Measurements from ENCODE around the gene HOXA13.
A peak's percentile ranks its signal among the peaks of the same experiment; 100 is the strongest.

HOXA13 gene

DNA sequence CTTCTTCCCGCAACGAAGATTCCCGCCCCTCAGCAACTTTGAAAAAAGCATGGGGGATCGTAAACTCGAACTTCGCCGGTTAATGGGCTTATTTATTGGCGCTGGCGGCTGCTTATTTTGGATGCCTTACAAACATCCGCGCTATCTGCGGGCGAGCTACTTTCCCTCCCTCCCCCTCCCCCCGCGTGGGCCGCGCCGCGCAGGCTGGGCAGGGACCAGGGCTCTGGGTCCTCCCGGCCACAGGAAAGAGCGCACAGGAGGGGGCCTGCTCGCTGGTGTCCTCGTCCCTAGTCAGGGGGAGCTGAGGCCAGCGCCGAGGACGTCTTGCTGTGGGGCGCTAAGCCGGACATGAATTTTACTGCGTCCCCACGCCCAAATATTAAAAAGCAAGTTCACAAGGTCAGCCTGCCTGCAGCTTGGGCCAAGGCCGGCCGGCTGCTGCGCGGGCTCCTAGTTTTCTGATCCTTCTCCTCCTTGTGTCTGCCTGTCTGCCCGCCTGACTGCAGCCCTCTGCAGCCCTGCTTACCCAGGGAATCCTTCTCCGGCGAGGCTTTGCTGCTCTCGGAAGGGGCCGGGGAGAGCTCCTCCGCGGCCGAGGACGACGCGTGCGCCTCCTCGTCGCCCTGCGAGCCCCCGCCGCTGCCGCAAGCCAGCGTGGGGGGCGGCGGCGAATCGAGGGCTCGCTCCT lies 26.9 kb downstream of the HOXA13 start (continued):
- TF ChIP-seq, protein P1, sequence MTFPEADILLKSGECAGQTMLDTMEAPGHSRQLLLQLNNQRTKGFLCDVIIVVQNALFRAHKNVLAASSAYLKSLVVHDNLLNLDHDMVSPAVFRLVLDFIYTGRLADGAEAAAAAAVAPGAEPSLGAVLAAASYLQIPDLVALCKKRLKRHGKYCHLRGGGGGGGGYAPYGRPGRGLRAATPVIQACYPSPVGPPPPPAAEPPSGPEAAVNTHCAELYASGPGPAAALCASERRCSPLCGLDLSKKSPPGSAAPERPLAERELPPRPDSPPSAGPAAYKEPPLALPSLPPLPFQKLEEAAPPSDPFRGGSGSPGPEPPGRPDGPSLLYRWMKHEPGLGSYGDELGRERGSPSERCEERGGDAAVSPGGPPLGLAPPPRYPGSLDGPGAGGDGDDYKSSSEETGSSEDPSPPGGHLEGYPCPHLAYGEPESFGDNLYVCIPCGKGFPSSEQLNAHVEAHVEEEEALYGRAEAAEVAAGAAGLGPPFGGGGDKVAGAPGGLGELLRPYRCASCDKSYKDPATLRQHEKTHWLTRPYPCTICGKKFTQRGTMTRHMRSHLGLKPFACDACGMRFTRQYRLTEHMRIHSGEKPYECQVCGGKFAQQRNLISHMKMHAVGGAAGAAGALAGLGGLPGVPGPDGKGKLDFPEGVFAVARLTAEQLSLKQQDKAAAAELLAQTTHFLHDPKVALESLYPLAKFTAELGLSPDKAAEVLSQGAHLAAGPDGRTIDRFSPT (tag by site-specific recombination; IDR thresholded peaks at IDR 0.05): peak; percentile 40; the same call in 1 of the 2 replicates
- TF ChIP-seq ZNF311 (tag by site-specific recombination; IDR thresholded peaks at IDR 0.05; ENCODE audit: borderline replicate concordance) (no peak), OSR2 (tag by site-specific recombination; IDR thresholded peaks at IDR 0.05) (peak; percentile 54)
- TF ChIP-seq, protein P2, sequence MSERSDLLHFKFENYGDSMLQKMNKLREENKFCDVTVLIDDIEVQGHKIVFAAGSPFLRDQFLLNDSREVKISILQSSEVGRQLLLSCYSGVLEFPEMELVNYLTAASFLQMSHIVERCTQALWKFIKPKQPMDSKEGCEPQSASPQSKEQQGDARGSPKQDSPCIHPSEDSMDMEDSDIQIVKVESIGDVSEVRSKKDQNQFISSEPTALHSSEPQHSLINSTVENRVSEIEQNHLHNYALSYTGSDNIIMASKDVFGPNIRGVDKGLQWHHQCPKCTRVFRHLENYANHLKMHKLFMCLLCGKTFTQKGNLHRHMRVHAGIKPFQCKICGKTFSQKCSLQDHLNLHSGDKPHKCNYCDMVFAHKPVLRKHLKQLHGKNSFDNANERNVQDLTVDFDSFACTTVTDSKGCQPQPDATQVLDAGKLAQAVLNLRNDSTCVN (tag by site-specific recombination; optimal IDR thresholded peaks at IDR 0.05): peak; percentile 70

- peak overlapping the region; percentile 100 for H3K27ac ChIP-seq (ENCODE audit: extremely low read depth, low read depth, low read length)
- H3K4me3 ChIP-seq (ENCODE audit: low read depth, low read length): peak overlapping the region; percentile 76
- H3K4me1 ChIP-seq (ENCODE audit: control insufficient read depth, insufficient read depth, low read length): peaks cover 12% of the 10 kb centered on the region
- no peaks in the 10 kb centered on the region for H3K9me3 ChIP-seq (ENCODE audit: control insufficient read depth, insufficient read depth, low read depth, low read length)
- H3K36me3 ChIP-seq (ENCODE audit: control insufficient read depth in 2 of 2, insufficient read depth in 1 of 2, low read length in 2 of 2): peaks cover 8 to 24% of the 10 kb centered on the region in 2 experiments
- POLR2A ChIA-PET: interaction anchor here (0.6 to 11.2 kb wide), 16 partner anchors 7 to 1316 kb away, joined by 3 to 237 read pairs (median 6); partner anchors contain the start of genes CBX3, HOXA11, HOXA13 and HOXA6
- CTCF ChIA-PET: interaction anchor here (0.5 to 0.8 kb wide), 2 partner anchors 10 to 360 kb away, joined by 3 read pairs; no protein-coding TSS in a partner anchor
- TF ChIP-seq ZBTB20 (tag by site-specific recombination; IDR thresholded peaks at IDR 0.05): peak; percentile 65
- TF ChIP-seq ZNF704 (tag by site-specific recombination; IDR thresholded peaks at IDR 0.05): no peak
- TF ChIP-seq, protein P1 (tag by site-specific recombination; IDR thresholded peaks at IDR 0.05): no peak
- TF ChIP-seq ZNF221 (tag by site-specific recombination; IDR thresholded peaks at IDR 0.05; ENCODE audit: borderline replicate concordance): no peak
- TF ChIP-seq ZNF629 (tag by site-specific recombination; IDR thresholded peaks at IDR 0.05): no peak
These were observed 27.5 kb downstream of the HOXA13 start for GRCh38 chr7:27172315-27172774.

GRCh38 chr7:27171637-27172314 lies 28.1 kb downstream of the HOXA13 start:
- peak overlapping the region; percentile 100 for H3K27ac ChIP-seq (ENCODE audit: extremely low read depth, low read depth, low read length)
- peaks cover 17% of the 10 kb centered on the region for H3K4me1 ChIP-seq (ENCODE audit: control insufficient read depth, insufficient read depth, low read length)
- no peaks in the 10 kb centered on the region for H3K9me3 ChIP-seq (ENCODE audit: control insufficient read depth, insufficient read depth, low read depth, low read length)
- ChIA-PET CTCF (interaction anchor here (0.6 to 1.3 kb wide), 4 partner anchors 9 to 487 kb away, joined by 3 to 5 read pairs (median 4); no protein-coding TSS in a partner anchor), POLR2A (interaction anchor here (0.6 to 11.2 kb wide), 8 partner anchors 8 to 315 kb away, joined by 3 to 237 read pairs (median 7); partner anchors contain the start of genes HOXA11 and HOXA7)
- H3K4me3 ChIP-seq (ENCODE audit: low read depth, low read length): peak overlapping the region; percentile 76
- H3K36me3 ChIP-seq (ENCODE audit: control insufficient read depth in 2 of 2, insufficient read depth in 1 of 2, low read length in 2 of 2): peaks cover 8 to 24% of the 10 kb centered on the region in 2 experiments
- TF ChIP-seq, protein P3, sequence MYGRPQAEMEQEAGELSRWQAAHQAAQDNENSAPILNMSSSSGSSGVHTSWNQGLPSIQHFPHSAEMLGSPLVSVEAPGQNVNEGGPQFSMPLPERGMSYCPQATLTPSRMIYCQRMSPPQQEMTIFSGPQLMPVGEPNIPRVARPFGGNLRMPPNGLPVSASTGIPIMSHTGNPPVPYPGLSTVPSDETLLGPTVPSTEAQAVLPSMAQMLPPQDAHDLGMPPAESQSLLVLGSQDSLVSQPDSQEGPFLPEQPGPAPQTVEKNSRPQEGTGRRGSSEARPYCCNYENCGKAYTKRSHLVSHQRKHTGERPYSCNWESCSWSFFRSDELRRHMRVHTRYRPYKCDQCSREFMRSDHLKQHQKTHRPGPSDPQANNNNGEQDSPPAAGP (tag by site-specific recombination; IDR thresholded peaks at IDR 0.05): no peak
- TF ChIP-seq TCF7L2 (IDR thresholded peaks at IDR 0.05; ENCODE audit: borderline replicate concordance, low read depth, low read length) (no peak), ZNF530 (tag by site-specific recombination; IDR thresholded peaks at IDR 0.05; ENCODE audit: low read depth) (no peak), KLF7 (tag by site-specific recombination; IDR thresholded peaks at IDR 0.05; ENCODE audit: borderline replicate concordance) (no peak), ZBTB48 (tag by site-specific recombination; IDR thresholded peaks at IDR 0.05) (no peak), ZNF510 (tag by site-specific recombination; IDR thresholded peaks at IDR 0.05; ENCODE audit: insufficient replicate concordance) (no peak), ZNF76 (tag by site-specific recombination; IDR thresholded peaks at IDR 0.05; ENCODE audit: borderline replicate concordance, low read depth) (no peak), ZNF311 (tag by site-specific recombination; IDR thresholded peaks at IDR 0.05; ENCODE audit: borderline replicate concordance) (no peak), ZNF677 (tag by site-specific recombination; IDR thresholded peaks at IDR 0.05) (no peak), ZBTB17 (tag by site-specific recombination; IDR thresholded peaks at IDR 0.05) (peak; percentile 72), ZNF529 (tag by site-specific recombination; IDR thresholded peaks at IDR 0.05; ENCODE audit: insufficient replicate concordance) (no peak), SP2 (tag by site-specific recombination; IDR thresholded peaks at IDR 0.05) (peak; percentile 59)
- TF ChIP-seq, protein P4, sequence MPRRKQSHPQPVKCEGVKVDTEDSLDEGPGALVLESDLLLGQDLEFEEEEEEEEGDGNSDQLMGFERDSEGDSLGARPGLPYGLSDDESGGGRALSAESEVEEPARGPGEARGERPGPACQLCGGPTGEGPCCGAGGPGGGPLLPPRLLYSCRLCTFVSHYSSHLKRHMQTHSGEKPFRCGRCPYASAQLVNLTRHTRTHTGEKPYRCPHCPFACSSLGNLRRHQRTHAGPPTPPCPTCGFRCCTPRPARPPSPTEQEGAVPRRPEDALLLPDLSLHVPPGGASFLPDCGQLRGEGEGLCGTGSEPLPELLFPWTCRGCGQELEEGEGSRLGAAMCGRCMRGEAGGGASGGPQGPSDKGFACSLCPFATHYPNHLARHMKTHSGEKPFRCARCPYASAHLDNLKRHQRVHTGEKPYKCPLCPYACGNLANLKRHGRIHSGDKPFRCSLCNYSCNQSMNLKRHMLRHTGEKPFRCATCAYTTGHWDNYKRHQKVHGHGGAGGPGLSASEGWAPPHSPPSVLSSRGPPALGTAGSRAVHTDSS (tag by site-specific recombination; IDR thresholded peaks at IDR 0.05): no peak
